Fibroblast of mammary gland (primary cell): ENCODE results near the gene TMEM187.

Experiments used
- DNase-seq: peaks from one replicate; pipeline ENCODE4 v3.0.0-alpha.2; 2010; ENCODE audit warnings: low read depth
- H3K4me3 ChIP-seq: 2 replicates; pipeline ENCODE4 v1.5.1; 2011; ENCODE audit warnings: low read depth, mild to moderate bottlenecking, low read length, moderate library complexity; ENCODE audit not compliant: control insufficient read depth
- TF ChIP-seq, protein P1 (sequence below): conservative IDR thresholded peaks from 2 replicates; pipeline ENCODE4 v1.5.1; 2011; ENCODE audit warnings: low read depth, low read length, inconsistent platforms; ENCODE audit not compliant: control insufficient read depth, insufficient read depth

TMEM187 gene

DNA sequence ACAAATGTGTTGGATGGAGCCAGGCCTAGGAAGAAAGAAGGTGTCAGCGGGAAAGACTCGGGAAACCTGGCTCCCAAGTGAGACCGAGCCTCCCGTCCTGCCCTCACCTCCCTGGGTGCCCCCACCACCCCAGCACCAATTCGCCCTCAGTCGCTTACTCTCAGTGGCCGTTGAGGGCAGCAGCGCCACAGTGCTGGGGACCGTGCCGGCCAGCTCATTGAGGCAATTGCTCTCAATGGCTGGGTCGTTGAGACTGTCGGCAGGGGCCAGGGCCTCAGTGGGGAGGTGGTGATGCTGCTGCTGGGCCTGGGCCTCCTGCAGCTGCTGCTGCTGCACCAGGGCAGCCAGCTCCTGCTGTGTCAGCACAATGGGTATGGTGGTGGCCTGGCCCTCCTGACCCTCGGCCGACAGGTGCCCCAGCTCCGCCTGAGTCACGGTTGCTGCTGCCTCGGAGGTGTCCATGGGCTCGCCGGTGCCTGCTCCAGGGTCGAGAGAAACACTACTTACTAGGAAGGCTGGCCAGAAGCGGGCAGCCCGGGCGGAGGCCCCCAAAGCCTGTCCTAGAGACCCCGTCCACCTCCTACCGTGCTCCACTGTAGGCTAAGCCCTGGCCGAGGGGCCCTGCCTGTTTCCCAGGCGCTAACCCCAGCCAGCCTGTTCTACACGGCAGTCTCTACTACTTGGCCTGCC lies 20.7 kb upstream of the TMEM187 start:
- TF ChIP-seq, protein P1, sequence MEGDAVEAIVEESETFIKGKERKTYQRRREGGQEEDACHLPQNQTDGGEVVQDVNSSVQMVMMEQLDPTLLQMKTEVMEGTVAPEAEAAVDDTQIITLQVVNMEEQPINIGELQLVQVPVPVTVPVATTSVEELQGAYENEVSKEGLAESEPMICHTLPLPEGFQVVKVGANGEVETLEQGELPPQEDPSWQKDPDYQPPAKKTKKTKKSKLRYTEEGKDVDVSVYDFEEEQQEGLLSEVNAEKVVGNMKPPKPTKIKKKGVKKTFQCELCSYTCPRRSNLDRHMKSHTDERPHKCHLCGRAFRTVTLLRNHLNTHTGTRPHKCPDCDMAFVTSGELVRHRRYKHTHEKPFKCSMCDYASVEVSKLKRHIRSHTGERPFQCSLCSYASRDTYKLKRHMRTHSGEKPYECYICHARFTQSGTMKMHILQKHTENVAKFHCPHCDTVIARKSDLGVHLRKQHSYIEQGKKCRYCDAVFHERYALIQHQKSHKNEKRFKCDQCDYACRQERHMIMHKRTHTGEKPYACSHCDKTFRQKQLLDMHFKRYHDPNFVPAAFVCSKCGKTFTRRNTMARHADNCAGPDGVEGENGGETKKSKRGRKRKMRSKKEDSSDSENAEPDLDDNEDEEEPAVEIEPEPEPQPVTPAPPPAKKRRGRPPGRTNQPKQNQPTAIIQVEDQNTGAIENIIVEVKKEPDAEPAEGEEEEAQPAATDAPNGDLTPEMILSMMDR = no peak
- H3K4me3 ChIP-seq = no peak overlapping the region
- no peak for DNase-seq

DNA sequence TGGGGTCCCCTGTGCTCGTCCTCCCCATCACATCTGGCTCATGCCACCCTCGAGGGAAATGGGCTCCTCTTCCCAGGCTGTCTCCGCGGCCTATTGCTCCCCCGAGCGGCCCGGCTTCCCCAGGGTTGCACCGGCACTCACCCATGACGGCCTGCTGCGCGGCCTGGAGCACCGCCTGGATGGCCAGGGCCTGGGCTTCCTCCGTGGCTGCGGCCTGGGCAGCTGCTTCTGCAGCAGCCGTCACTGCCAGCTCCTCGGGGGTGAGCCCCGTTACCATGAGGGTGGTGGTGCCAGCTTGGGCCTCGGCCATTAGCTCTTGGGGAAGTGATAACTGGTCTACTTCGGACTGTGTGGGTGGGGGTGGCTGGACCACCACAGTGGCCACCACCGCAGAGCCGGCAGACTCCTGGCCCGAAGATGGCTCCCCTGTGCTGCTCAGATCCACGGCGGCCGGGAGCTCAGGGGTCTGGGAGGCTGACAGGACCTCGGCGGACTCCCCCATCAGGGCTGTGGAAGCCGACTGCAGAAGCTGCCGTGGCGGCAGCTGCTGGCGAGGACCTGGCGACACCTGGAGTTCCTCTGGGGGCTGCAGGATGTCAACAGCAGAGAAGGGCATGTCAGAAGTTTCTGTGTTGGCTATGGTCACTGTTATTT lies 20.1 kb upstream of the TMEM187 start:
- TF ChIP-seq, protein P1 = no peak
- DNase-seq = no peak
- no peak overlapping the region for H3K4me3 ChIP-seq

DNA sequence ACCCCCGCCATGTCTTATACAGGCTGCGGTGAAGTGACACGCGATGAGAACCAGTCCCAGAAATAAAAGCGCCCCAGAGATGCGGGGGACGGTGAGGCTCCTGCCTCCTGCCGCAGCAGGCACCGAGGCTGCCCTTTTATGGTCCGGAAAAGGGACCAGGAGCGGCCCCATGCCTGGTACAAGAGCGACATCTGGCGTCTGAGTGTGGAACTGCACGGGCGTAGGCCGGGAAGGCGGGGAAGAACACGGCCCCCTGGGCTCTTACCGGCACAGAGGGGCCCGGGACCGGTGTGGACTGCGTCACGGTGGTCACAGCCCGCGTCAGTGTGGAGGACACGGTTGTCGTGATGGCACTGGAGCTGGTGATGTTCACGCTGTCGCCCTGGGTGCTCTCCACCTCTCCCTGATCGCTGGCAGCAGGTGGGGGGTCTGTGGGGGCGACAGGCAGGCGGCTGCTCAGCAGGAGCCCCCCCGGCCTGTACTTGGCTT lies 19.2 kb upstream of the TMEM187 start:
- H3K4me3 ChIP-seq = no peak overlapping the region

DNA sequence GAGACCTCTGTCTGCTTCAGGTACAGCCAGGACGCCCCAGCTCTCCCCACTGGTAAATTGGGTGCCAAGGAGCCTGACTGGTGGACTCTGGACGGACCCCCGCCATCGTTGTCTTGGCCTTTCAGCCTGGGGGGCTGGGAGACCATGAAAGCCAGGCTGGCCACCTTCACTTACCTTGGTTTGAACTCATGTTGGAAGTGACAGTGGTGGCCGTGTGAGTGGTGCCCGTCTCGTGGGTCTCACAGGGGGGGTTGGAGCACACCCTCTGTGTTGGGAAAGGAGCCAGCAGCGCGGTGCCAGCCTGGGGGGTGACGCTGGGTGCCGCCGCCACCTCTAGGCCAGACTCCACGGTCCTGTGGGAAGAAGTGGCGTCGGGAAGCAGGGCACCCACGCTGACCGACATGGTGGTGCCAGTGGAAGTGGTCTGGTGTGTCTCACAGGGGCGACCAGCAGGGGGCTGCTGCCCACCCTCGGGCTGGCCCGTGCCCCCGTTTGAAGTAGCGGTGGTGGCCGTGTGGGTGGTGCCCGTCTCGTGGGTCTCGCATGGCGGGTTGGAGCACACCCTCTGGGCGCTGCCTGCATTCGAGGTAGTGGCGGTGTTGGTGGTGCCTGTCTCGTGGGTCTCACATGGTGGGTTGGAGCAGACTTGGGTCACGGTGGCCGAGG lies 18.5 kb upstream of the TMEM187 start:
- TF ChIP-seq, protein P1 = no peak
- no peak for DNase-seq
- H3K4me3 ChIP-seq = no peak overlapping the region

More for the DNA sequence above, 19.2 kb upstream of the TMEM187 start:
- DNase-seq = peak; percentile 60
- TF ChIP-seq, protein P1 = peak; percentile 85

DNA sequence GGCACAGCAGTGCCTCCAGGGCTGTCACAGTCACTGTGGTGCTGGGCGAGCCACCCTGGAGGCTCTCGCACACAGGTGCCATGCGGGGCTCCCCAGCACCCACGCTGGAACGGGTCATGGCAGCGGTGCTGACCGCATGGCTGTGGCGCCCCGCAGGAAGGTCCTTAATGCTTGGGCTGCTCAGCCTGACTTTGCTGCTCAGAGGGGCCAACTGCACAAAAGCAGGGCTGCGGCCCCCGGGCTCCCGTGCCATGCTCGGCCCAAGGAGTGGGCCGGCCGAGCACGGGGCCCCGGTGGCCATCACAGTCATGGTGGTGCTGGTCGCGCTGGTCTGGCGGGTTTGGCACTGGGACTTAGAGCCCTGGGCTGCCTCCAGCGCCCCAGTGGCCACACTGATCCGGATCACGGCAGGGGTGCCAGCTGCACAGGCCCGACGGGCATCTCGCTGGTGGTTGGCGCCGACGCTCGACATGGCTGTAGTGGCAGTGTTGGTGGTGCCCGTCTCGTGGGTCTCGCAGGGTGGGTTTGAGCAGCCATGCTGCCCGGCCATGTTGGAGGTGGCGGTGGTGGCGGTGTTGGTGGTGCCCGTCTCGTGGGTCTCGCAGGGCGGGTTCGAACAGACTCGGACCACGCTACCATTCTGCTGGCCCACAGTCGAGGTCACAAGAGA lies 17.9 kb upstream of the TMEM187 start:
- no peak for DNase-seq
- H3K4me3 ChIP-seq = no peak overlapping the region
- TF ChIP-seq, protein P1 = no peak

DNA sequence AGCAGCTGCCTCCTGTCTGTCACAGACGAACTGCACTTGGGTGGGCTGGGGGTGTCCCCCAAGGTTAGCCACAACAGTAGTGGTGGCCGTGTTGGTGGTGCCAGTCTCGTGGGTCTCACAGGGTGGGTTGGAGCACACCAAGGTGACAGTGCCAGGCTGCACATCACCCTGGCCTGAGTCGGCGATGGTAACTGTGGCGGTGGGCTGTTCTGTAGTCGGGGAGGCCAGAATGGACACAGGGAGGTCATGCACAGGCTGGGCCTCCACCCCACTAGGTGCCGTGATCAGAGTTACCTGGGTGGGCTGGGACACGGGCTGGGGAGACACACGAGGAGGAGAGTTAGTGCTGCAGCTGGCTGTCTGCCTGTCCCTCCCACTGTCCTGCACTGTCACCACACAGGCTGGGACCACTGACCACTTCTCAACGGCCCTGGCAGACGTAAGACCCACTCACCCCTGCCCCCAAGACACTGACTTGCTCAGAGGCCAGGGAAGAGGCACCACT lies 17.3 kb upstream of the TMEM187 start:
- TF ChIP-seq, protein P1 = no peak
- DNase-seq = no peak
- H3K4me3 ChIP-seq = no peak overlapping the region
